Activated CD8-positive, alpha-beta memory T cell treated with anti-CD3 and anti-CD28 coated beads, Interleukin-2, amount 50 U/mL, for 4 hours (primary cell): ENCODE results near the gene FUT2.
"Not testable (repeated sequence)": the region's sequence is repeated elsewhere in the genome, so short reads cannot be mapped to it uniquely, and the experiment has no call there.

Source experiments
- DNase-seq: peaks from one replicate; pipeline ENCODE4 v3.0.0-alpha.2; 2020

FUT2 gene

DNA sequence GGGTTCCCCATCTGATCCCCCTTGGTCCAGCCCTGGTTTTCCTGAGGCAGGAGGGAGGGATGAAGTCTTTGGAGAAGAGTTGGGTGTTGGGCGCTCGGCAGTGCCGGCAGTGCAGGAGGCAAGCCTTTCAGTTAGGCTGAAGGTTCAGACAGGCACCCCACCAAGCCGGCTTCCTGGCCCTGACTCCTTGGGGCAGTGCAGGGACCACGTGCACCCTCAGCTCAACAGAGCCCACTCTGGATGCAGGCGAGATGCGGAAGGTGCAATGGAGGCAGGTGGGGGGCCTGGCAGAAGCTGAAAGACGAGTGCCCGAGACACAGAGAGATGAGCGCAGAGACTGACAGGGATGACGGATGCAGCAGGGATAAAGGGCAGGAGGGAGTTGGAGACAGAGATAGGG, 12.7 kb downstream of the FUT2 start:
- DNase-seq, result no peak

DNA sequence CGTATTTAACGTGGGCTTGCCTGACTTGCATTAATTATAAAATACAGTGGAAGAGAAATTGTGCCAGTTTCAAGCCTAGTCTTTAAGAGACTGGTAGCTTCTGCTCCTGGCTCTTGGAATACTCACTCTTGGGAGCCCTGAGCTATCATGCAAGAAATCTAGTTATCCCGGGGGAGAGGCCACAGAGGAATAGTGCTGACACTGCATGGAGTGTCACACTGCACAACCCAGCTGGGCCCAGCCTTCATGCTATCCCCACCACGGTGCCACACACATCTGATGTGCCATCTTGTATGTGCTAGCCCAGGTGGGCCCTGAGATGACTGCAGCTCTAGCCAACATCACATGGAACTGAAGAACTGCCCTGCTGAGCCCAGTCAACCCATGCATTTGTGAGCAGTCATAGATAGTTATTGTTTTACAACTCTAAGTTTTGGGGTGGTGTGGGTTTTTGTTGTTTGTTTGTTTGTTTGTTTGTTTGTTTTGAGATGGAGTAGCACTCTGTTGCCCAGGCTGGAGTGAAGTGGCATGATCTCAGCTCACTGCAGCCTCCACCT, 15.4 kb downstream of the FUT2 start:
- DNase-seq, result no peak

DNA sequence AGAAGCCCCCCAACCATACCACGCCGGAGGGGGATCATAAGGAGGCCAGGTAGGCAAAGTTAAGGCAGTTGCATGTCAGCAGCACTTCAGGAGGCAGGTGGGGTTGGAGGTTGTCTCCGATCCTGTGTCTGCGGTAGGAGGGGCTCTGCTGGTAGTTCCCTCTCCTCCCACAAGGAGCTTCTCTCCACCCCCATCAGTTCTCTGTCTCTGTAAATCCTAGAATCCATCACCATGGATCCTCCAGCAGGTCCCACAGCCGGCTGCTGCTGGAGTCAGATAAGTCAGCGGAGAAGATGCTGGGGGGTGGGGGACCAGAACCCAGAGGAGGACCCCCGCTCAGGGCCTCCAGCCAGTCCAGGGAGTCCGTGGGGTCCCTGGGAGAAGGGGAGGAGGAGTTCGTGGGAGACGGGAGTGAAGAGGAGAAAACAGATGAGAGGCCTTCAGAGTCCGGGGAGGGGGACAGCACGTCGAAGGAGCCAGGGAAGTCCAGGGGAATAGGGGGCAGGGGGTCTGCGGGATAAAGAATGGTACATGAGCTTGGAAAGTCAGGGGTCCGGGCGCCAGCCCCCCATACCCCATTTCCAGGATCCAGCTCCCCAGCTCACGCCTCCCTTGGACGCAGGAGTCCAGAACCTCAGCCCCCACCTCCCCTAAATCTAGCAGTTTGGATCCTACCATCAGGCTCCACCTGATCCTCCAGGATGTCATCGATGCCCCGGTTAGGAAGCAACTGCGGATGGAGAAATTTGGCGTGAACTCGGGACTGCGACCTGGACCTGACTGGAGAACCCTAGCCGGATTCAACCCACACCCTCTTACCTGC, 17.5 kb downstream of the FUT2 start:
- DNase-seq, result no peak

- peak; percentile 94 for DNase-seq
Measured at GRCh38 chr19:48713864-48714755, 18.3 kb downstream of the FUT2 start.

DNA sequence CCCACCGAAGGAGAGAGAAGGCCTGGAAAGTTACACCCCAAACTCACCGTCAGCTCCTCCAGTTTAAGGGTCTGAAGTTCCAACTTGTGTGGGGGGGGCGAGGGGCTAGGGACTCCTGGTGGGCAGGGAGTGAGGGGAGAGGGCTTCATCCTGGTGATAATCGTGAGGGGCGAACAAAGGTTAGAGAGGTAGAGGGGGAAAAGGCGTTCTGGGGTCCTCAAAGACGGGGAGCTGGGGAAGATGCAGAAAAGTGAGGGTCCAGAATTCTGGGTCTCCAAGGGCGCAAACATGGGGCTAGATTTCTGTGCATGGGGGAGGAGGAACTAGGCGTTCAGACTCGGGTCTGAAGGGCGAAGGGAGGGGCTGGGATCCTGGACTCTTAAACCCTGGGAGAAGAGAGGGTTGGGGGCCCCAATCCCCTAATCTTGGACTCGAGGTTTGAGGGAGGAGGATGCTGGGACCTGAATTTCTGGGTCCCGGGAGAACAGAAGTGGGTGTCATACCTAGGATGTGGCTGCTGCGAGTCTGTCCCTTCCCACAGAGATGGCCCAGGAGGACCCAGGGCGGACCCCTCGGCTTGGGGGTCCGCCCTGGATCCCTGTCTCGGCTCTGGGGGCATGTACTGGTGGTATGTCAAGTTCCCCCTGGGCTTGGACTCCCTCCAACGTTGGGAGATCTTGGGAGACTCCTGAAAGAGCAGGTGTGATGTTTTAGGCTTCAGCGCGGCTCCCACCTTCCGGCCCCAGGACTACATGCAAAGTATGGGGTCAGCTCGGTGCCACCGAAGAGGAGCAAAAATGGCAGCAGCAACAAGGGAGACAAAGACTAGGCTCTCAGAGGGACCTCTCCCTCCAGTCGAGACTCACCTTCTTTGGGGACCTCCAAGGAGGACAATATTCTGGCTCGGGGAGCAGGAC, 19.2 kb downstream of the FUT2 start:
- DNase-seq, result no peak

DNA sequence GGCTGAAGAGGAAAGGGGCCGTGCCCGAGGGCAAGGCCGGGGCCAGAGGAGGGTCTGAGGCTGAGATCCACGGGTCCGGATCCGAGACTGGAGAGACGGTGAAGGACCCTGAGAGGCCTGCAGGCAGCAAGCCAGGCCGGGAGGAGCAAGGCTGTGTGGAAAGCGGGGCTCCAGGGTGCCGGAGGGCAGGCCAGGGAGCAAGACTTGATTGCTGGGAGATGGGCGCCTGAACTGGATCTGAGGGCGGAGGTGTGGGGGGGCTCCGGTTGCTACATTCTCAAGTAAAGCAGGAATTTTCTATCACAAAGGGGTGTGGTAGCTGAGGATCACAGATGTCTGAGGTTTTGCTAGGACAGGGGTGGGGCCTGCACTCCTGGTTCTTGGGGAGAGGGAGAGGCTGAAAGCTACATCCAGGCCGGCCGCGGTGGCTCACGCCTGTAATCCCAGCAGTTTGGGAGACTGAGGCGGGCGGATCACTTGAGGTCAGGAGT, 20.0 kb downstream of the FUT2 start:
- no peak for DNase-seq

DNA sequence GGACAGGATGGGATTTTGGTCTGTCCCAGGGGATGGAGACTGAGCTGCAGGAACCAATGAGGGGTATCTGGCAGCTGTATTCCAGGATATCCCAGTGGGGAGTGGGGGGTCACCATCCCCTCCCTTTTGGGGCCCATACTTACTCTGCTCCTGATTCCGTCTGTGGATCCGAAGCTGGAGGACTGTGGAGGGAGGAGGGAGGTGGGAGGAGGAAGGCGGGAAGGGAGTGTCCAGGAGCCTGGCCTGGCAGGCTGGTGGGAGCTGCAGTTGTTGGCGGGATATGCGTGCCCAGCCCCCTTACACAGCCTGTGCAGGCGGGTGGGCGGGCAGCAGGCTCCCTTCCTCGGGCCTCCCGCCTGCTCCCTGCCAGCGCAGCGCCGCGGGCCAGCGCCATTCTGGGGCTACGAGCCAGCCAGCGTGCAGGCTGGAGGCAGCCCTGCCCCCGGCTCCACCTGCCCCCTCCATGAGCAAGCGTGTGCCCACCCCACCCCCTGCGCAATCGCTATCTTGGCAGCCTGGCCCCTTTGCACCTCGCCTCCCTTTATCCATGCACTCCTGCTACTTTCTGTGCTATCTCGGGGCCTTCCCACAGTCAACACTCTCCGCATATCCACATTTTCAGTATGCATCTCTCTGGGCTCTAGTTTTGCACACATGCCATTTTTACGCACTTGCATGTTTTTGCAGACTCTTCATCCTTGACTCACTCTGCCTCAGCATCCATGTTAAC, 21.0 kb downstream of the FUT2 start:
- no peak for DNase-seq

DNA sequence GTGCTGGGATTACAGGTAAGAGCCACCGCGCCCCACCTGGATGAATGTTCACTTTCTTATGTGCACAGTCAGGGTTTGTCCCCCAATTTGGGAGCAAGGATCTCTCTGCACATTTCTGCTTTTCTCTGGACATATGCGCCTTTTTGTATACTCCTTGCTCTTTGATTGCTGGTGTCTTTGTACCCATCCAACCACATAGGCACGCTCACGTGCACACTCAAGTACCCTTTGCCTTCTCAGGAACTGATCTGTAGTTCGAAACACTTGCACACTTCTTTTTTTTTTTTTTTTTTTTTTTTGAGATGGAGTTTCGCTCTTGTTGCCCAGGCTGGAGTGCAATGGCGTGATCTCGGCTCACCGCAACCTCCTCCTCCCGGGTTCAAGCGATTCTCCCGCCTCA, 22.3 kb downstream of the FUT2 start:
- not testable (repeated sequence) for DNase-seq

DNA sequence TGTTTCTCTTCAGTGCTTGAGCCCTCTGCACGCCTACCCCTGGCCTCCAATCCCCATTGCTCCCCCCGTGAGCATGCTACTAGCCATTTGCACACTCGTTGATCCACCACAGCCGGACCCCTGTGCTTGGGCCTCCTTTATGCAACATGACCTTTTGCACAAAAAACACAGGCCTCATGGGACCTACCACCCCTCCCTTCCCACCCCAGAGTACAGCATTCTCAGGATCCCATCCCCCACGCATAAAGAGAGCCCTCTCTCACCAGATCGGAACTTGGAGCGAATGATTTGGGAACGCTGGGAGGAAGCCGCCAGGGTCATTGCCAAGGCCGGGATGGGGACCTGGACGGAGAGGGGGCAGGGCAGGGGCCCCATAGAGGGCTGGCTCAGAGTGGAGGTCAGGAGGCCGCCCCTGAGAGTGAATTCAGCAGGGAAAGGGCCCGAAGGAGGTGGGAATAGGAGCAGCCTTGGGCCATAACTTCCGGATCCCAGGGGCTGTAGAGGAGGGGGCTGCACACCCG, 23.0 kb downstream of the FUT2 start:
- DNase-seq, result no peak

DNA sequence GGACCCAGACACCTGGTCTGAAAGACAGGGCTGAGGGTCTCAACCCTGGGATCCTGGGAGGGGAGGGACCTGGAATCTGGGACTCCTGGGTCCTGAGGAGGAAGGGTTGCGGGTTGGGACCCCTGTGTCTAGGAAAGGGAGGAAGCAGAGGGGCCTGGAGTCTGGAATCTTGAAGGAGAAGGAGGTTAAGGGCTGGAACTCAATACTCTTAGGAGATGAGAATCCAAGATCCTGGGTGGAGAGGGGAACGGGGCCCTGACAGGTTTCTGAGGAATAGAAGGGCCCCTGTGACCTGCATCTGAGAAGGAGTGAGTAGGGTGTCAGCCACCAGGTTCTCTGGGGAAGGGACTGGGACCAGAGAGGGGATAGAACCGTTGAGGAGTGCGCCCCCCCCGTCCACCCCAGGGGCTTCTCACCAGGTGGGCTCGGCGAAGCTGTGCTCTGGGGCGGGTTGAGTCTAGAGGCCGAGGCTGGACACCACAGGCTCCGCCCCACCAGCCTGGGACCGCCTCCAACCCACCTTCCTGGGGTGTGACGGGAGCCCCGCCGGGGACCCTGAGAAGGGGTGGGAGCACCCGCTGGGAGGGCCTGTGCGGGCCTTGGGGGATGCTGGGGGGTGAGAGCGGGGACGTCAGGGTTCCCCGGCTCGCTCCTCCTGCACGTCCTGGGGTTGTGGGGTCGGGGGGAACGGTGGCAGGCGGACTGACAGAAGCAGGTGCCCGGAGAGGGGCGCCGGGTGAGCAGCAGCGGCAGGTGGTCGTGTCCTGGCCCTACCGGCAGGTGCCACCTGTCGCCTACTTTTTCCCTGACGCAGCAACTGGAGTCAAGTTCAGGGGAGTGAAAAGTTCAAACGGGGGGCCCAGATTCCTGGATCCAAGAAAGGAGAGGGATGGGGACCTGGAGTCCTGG, 23.7 kb downstream of the FUT2 start, which contains the start of gene MAMSTR:
TSS of gene MAMSTR (minus strand) at position 463 of the 909 bp plus-strand sequence. CDS start 694 bp downstream, outside the sequence.
- DNase-seq, result no peak

DNA sequence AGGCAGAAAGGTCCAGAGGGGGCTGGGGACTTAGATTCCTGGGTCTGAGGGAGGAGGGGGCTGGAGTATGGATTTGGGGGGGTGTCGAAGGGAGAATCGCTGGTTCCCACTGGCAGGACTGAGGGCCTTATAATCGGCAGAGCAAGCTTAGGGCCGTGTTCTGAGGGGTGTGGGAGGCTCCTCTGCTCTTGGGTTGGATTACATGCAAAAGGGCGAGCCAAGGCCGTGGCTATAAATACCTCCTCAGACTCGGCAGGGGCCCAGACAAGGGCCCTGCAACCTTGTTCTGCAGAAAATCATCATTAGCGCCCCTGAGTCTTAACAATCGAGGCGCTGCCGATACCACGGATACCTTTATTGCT, 24.5 kb downstream of the FUT2 start:
- no peak for DNase-seq

DNA sequence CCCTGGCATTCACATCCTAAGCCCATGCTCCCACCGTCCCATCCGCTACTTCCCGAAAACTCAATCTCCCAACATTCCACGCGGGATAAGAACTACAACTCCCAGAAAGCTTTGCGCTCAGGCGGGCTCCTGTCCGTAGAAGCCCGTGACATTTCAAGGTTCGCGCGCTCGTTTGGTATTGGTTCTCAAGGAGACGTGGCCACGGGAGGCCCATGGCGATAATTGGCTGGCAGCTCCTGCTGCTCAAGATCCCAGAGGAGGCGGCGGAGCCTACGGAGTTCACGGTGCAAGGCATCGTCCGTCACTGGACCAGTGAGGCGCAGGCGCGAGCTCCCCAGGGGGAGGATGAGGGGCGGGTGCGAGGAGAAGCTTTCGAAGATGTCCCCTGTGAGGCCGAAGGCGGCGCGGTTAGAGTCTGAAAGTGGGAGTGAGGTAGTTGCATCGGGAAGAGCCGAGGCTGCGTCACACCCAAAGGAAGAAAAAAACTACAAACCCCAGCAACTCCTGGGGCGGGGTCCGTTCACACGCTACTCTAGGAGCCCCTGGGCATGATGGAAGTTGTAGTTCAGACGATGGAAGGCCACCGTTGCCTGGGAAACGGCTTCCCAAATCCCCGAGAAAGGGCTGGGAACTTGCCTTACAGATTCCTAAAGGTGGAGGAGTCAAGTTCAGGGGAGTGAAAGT, 25.0 kb downstream of the FUT2 start:
- DNase-seq, result peak; percentile 80

DNA sequence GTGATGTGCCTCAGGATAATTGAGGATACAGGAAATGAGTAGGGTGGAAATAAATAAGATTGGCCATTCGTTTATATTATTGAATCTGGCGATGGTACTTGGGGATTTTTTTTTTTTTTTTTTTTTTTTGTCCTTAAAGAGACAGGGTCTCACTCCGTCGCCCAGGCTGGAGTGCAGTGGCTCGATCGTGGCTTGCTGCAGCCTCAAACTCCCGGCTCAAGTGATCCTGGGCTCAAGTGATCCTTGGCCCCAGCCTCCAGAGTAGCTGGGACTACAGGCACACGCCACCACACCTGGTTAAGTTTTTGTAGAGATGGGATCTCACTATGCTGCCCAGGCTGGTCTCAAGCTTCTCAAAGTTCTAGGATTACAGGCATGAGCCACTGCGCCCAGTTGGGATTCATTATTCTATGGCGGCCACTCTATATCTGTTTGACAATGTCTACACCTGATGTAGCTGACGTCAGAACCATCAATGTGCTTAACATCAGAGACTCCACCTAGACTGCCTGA, 26.5 kb downstream of the FUT2 start:
- DNase-seq, result no peak

DNA sequence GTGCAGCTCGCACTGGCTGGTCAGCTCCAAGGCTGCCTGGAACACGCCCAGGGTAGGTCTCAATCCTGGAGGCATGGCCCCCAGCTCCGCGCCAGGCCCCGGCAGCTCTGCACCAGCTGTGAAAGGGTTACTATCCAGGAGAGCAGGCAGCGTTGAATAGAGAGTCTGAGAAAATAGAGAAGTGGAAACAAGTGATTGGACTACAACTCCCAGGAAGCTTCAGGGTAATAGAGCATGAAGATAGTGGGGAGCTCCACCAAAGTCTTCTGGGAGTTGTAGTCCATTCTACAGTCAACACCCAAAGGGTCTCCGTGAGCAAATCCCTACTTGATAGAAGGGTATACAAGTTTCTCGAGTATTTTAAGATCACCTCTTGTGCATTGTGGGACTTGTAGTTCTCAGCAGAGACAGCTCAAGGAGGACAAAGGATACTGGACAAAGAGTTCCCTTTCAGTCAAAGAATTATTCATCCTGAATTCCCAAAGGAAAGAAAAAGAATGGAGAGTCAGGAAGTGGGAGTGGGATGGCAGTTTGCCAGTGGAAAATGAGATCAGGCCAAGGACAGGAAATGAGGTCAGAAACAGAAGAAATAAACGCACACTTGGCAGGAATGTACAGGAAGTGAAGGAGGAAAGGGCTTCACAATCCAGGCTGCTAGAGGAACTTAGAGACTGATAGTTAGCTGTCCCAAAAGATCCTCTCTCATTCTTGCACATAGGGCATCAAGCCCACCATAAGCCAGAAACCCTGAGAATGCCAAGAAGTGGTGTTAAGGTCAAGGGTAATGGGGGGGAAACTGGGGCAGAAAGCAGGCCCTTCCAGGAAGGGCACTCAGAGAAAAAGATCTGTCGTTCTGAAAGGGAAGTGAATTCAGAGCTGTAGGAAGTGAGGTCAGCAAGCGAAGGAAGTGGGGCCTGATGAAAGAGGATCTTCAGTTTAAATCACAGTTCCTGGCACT, 29.3 kb downstream of the FUT2 start:
- no peak for DNase-seq

GRCh38 chr19:48726556-48726955, 30.8 kb downstream of the FUT2 start:
- DNase-seq, result no peak

- DNase-seq, result no peak
Measured at GRCh38 chr19:48728911-48729664, 33.3 kb downstream of the FUT2 start.

GRCh38 chr19:48731452-48731851, 35.7 kb downstream of the FUT2 start:
- no peak for DNase-seq
